Left ventricle myocardium superior (tissue), 1 donor: ENCODE data around the gene HSPG2. TPM values are rescaled to one million over a fixed set of nuclear protein-coding genes. Genes with fewer than 3 reads are reported as not detected.
"Not testable (repeated sequence)": the region's sequence is repeated elsewhere in the genome, so short reads cannot be mapped to it uniquely, and the experiment has no call there.

ENCODE experiments used
- ATAC-seq: fragments of 200-7000 bp; cut with Tn5 transposase; one replicate; pipeline ENCODE4 v1.9.1; 2020; ENCODE audit warnings: mild to moderate bottlenecking, moderate library complexity
- DNase-seq: peaks from one replicate; pipeline ENCODE4 v3.0.0-alpha.2; 2020
- intact Hi-C: fragments of 100-400 bp; cut with micrococcal nuclease; formaldehyde crosslinking; loops from one replicate; pipeline ENCODE4 v1.11.0; 2022
- total RNA-seq: library from RNA; stranded (reverse); fragmentation: NEBNext Ultra II Directional; extraction: Animal tissue kit (Norgen Biotek cat#: 25700); gene quantifications from one replicate; pipeline ENCODE4 v1.2.1, GENCODE V29; 2021
- donor health status: DM: no; HTN: yes; CAD: no; lungs with severe emphysema.

Gene HSPG2
- total RNA-seq, 1 donor from 2014 or later, result 269 TPM

DNA sequence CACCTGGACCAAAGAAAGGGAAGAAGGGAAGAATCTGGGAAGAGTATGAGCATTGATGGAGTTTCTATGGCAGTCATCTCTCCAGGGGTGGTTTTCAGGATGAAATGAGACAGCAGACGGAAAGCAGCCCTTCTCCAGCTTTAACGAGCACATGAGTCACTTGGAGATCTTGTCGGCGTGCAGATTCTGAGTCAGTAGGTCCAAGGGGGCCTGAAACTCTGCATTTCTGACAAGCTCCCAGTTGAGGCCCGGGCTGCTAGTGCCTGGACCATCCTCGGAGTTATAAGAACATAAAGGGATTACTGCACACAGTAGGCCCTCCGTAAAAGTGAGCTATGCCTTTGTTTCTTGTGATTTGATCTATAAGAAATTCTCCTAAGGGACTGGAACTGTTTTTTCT is 17.6 kb downstream of the HSPG2 start:
- no peak for ATAC-seq
- DNase-seq, result no peak

DNA sequence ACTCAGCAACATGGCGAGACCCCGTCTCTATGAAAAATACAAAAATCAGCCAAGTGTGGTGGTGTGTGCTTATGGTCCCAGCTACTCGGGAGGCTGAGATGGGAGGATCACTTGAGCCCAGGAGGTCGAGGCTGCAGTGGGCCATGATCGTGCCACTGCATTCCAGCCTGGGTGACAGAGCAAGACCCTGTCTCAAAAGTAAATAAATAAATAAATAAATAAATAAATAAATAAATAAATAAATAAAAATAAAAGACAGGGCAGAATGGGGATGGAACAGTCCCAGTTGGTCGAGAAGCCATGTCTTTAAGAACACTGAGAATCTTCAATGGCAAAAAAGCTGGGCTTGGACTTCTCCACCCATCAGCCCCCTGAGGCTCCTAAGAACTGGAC is 19.9 kb downstream of the HSPG2 start:
- intact Hi-C loops, DNase-seq, ATAC-seq: not testable (repeated sequence)

More for the DNA sequence above, 17.6 kb downstream of the HSPG2 start:
- intact Hi-C loops, result no loop called here

DNA sequence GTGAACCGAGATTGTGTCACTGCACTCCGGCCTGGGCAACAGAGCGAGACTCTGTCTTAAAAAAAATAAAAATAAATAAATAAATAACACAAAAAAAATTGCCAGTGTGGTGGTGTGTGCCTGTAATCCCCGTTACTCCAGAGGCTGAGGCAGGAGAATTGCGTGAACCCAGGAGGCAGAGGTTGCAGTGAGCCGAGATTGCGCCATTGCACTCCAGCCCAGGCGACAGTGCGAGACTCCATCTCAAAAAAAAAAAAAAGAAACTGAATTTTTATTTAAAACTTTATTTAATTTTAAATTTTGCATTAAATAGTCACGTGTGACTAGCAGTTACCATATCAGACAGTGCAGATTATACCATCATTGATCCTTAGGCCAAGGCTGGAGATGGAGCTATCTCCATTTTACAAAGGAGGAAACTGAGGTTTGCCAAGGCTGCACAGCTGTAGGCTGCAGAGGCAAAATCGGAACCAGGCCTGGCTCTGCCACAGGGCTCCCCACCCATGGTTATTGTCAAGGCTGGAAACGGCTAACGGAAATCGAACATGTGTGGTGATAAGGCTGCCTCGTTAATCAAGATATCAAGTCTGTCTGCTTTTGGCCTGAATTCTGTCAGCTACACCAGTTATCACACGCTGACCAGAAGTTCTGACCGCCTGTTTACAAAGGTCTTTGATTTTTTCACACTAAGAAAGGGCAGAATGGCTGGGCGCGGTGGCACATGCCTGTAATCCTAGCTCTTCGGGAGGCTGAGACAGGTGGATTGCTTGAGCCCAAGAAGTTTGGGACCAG is 20.5 kb downstream of the HSPG2 start:
- intact Hi-C loops, result no loop called here
- no peak for DNase-seq
- ATAC-seq, result no peak

DNA sequence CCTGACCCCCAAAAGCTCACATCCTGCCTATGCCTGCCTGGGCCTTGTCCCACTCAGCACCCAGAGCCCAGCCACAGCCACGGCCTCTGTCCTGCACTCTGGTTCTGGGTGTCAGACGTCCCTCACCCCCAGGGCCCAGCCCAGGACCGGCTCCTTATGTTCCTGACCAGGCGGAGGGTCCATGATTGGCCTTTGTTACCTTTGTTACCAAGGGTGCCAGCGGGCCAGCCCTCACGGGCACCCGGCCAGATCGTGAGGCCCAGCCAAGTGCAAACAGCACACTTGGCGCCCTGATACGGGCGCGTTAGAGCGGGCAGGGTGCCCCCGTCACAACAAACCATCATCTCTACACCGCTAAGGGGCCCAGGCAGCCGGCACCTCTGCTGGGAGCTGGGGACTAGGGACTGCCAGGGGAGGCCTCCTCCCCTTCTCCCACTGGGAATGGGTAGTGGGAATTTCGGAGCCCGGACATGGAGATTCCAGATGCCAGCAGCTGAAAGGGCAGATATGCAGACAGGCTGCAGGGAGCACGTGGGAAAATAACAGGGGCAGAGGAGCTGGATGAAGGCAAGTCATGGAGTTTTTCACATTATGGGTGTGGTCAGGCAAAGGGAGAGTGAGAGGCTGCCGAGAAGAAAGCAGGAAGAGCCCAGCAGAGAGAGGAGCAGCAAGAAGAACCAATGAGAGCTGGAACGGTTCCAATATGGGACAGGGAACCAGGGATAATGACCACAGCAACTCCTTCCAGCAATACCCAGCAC is 22.1 kb downstream of the HSPG2 start:
- peak; percentile 49 for ATAC-seq
- DNase-seq, result peak; percentile 84
- intact Hi-C loops, result no loop called here

DNA sequence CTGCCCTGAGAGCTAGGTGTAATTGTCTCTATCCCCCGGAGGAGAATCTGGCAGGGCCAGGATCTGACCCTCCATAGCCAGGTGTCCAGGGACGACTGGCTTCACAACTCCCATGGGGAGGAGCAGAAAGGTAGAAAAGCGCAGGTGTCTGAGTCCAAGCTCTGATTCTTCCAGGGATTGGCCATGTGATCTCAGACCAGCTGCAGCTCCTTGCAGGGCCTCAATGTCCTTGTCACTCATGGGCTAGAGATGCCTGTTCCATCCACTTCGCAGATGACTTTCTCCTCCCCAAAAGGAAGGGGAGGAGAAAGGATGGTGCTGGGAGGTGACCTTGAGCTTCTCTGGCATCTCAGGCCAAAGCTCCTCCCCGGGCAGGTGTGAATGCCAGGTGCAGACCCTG is 22.7 kb downstream of the HSPG2 start:
- intact Hi-C loops, result no loop called here
- no peak for DNase-seq
- no peak for ATAC-seq

DNA sequence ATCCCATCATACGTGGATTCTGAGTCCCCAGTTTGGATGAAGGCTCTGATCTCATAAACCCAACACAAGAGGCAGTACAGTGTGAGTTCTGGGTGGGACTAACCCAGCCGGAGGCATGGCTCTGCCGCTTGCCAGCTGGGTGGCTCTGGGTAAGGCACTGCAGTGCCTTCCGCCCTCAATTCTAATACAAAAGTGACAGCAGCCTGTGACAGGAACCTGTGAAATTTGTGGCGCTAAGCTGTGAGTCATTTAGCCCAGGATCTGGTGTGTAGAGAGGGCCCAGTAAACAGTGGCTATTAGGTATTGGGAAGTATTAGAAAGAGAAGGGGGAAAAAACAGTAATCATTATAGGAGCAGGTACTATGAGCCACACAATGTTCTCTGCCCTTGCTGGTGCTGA is 23.3 kb downstream of the HSPG2 start:
- intact Hi-C loops, result no loop called here
- DNase-seq (no peak), ATAC-seq (peak; percentile 1)

DNA sequence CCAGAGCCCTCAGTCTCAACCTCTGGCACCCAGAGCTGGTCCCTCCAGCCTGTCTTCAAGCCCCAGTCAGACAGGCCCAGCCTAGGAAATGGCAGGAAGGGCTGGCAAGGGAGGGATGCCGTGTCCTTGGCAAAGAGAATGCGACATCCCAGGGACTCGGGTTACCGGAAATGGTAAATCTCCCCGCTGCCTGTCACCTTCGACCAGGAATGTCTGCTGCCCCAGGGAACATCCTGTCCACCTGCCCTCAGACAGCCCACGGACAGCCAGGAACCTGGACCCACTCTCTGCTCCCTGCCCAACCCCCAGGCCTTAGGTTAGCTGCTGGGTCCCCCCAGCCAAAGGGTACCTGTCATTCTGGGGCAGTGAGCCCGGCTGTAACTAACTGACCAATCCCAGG is 23.9 kb downstream of the HSPG2 start:
- ATAC-seq, result no peak
- intact Hi-C loops, result no loop called here
- no peak for DNase-seq

DNA sequence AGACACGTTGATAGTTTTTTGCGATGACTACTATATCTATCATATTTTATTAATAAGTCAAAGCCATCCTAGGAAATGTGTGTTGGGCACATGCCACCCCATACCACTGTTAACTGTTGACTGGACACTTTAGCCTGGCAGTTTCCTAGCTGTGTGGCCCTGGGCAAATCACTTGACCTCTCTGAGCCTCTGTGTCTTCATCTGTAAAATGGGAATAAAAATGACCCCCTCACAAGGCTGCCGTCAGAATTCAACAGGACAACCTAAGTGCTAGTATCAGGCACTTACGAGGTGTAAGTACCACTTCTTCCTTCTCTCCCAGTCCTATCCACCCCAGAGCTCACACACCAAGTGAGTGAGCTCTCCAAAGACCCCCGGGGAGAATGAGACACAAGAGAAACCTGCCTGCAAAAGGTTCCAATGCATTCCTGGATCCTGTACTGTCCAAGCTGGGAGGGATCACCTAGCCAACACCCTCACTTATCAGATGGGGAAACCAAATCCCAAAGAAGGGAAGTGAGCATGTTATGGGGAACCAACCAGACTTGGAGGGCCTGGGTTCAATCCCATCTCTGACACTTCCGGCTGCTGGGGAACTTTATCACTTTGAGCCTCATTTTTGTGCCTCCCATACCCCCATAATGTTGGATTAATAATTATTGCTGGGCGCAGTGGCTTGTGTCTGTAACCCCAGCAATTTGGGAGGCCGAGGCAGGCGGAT is 24.9 kb downstream of the HSPG2 start:
- DNase-seq (no peak), ATAC-seq (no peak)
- intact Hi-C loops, result no loop called here

DNA sequence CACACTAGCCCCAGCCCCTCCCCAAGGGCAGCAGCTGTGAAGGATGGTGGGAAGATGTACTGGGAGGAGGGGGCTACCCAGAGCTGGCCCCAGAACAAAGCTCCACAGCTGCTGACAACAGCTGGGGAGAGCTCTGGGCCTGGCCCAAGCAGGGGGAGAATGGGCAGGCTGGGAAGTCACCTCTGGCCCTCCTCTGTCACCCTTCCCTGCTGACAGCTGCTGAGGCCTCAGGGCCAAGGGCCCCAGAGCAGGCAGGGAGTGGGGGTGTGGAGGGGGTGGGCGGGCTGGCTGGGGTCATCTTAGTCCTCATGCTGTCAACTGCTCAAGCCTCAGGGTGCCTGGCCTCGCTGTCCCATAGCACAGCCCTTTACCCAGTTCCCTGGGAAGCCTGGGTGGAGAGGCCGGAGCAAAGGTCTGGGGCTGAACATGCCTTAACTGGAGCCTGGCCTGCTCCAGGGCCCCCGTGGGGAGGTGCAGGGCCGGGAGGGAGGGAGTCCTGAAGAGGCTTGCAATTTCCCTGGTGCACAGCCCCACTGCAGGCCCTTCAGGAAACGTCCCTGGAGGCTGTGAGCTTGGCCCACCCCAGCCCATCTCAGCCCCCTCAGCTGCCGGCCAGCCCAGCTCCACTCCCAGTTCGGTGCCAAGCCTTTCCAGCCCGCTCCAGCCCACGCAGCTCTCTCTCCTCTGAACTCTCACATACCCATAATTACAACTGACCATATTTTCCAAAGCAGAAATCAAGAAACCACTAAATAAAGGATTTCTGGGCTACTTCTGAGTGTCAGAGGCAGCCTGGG is 25.7 kb downstream of the HSPG2 start:
- intact Hi-C loops, result no loop called here
- ATAC-seq, result peak; percentile 70
- peak; percentile 89 for DNase-seq

DNA sequence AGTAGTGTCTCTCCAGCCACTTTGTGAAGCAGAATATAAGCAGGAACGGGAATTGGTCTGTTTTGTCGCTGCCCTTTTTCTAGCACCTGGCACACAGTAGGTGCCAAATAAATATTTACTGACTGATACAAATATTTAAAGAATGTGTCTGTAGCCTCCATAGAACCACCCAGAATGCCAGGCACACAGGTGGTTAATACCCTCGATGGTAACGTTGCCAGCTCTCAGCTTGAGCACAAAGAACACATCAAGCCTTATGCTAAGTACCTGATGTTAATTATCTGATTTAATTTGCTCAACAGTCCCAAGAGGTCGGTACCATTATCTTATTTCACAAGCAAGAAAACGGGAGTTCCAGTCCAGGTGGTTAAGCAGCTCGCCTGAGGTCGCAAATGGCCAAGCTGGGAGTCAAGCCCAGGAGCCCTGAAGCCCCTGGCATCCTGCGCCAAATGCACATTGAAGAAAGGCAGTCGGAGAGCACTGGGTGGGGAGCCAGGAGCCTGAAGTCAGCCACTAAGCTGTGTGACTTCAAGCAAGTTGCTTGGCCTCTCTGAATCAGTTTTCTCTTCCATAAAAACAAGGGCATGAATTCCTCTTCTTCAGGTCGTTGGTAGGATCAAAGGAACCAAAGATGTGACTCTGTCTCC is 26.4 kb downstream of the HSPG2 start:
- ATAC-seq (no peak), DNase-seq (no peak)
- intact Hi-C loops, result no loop called here

DNA sequence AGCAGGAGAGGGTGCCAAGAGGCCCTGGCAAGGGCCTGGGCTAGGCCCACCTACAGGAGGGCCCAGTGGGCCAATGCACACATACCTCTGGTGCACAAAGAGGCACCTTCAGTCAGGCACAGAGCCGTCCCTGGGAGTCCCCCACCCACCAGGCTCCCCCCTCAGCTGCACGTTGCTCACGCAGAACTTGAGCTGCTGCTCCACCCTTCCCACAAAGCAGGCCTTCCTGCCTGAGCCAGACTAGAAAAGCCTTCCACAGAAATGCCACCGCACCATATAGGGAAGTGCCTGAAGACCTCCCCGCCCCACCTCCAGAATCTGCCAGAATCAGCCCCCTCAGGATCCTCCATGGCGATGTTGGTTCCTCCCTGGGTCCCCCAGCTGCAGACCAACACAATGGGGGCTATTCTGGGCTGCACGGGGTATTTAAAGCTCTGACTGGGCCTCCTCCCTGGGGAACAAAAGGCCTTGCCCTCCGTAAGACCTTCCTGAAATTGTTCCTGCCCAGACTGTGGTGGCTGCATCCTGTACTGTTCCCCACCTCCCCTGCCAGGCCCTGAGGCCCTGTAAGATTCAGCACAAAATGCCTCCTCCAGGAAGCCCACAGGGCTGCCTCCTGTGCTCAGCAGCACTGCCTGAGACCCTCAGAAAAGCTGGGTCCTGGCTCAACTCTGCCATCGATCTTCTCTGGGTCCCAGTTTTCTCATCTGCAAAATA is 27.2 kb downstream of the HSPG2 start:
- intact Hi-C loops, result no loop called here
- peak; percentile 52 for ATAC-seq
- DNase-seq, result peak; percentile 84

DNA sequence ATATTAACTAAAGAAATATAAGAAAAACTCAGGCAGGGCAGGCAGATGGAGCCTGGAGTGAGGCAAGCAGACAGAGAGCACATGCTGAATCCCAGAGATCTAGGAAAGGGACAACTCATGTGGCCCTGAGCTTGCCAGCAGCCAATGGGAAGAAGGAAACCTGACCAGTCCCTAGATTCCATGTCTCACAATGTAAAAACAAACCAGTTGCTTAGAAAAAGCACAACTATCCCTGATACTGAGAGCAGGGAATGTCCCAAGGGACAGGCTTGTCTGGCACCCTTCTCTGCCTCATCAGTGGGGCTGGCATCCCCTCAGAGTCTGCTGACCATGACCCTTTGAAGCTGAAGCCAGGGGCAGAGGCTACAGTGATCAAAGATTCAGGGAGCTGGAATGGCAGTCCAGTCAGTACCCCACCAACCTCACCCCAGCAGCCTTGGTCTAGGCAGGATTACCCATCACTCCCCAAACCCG is 27.8 kb downstream of the HSPG2 start:
- DNase-seq, result no peak
- intact Hi-C loops, result no loop called here
- no peak for ATAC-seq

DNA sequence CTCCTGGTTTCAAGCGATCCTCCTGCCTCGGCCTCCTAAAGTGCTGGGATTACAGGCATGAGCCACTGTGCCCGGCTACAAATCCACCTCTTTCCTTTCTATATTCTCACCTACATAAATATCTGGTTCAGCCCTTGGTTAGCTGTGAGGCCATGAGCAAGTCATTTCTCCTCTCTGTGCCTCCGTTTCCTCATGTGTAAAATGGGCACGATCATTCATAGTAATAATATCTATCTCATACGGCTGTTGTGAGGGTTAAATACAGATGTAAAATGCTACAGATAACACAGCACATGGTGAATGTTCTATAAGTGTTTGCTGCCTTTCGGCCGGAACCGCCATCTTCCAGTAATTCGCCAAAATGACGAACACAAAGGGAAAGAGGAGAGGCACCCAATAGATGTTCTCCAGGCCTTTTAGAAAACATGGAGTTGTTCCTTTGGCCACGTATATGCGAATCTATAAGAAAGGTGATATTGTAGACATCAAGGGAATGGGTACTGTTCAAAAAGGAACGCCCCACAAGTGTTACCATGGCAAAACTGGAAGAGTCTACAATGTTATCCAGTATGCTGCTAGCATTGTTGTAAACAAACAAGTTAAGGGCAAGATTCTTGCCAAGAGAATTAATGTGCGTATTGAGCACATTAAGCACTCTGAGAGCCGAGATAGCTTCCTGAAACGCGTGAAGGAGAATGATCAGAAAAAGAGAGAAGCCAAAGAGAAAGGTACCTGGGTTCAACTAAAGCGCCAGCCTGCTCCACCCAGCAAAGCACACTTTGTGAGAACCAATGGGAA is 29.2 kb downstream of the HSPG2 start:
- ATAC-seq, DNase-seq, intact Hi-C loops: not testable (repeated sequence)

DNA sequence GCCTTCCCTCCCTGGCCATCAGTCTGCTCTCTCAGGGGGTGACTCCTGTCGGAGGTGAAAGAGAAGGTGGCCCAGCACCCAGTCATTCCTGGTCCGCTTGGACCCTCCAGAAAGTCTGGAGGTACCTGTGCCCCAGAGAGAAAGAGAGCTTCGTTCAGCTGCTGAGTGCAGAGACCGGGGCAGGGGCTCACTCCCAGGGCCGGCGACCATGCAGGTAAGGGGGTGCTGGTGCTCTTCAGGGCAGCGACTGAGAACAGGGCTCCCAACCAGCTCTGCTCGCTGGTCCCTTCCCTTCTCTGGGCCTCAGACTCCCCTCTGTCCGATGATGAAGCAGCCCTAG is 30.1 kb downstream of the HSPG2 start:
- ATAC-seq (no peak), DNase-seq (no peak)
- intact Hi-C loops, result no loop called here

DNA sequence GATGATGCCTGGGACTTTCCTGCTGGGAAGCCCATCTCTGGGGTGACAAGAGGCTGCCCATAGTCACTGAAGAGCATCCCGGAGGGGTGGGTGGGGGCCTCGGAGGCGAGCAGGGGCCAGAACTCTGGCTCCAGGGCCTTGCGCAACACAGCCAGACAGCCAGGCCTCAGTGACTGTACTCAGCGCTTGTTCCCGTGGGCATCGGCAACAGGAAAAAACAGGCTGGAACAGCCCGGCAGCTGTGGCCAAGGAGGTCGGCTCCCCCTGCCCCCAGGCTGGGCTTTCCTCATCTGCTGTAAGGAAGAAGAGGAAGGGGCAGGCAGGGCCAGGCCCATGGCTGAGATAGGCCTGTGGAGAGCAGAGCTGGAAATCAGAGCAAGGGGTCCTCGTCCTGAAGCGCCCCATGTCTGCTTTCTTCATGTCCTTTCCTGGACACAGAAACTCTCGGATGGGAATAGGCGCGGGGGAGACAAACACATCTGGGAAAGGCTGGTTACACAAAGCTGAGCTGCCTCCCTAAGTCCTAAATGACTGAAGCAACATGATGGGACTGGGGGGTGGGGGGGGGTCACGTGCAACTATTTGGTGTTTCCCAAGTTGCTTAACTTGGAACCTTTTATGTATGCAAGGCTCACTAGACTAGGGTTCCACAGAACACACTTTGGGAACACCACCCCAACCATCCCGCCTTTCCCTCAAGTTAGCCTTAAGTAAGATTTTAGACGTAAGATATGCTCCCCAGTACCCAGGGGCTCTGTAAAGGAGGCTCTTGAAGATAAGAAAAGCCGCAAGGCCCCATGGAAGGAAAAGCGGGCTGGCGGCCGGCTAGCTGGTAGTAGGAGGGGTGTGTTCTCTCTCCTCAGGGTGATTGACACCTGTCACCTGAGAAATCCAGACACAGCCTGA is 30.7 kb downstream of the HSPG2 start:
- ATAC-seq, result peak; percentile 44
- intact Hi-C loops, result no loop called here

More for the DNA sequence above, 30.7 kb downstream of the HSPG2 start:
- DNase-seq, result peak; percentile 90
